Activated CD4-positive, alpha-beta T cell treated with anti-CD3 and anti-CD28 coated beads for 36 hours (primary cell): ENCODE measurements around the gene SLAMF1. TPM values are rescaled to one million over a fixed set of nuclear protein-coding genes. Genes with fewer than 3 reads are reported as not detected.

ENCODE experiments used
- ATAC-seq: fragments of 200-7000 bp; cut with Tn5 transposase; one replicate; pipeline ENCODE4 v1.10.0; 2021; ENCODE audit warnings: mild to moderate bottlenecking, moderate library complexity
- CTCF ChIA-PET: fragments of 350-600 bp; sonication (Branson Sonifier 250); formaldehyde crosslinking; loops from one replicate; lab custom pipeline; 2021; ENCODE audit warnings: antibody characterized with exemption; lab: Charles Lee
- POLR2A ChIA-PET: fragments of 350-600 bp; sonication (Branson Sonifier 250); formaldehyde crosslinking; loops from one replicate; lab custom pipeline; 2021; ENCODE audit warnings: antibody characterized with exemption, inconsistent platforms; lab: Charles Lee
- DNase-seq: peaks from one replicate; pipeline ENCODE4 v3.0.0-alpha.2; 2020
- H3K27ac Mint-ChIP-seq: one replicate; pipeline ENCODE4 v1.8.0; 2021; ENCODE audit warnings: mixed read lengths
- H3K27me3 Mint-ChIP-seq: one replicate; pipeline ENCODE4 v1.8.0; 2021; ENCODE audit warnings: mixed read lengths
- H3K36me3 Mint-ChIP-seq: one replicate; pipeline ENCODE4 v1.8.0; 2021; ENCODE audit warnings: low read depth, mixed read lengths
- H3K4me1 Mint-ChIP-seq: one replicate; pipeline ENCODE4 v1.8.0; 2021; ENCODE audit warnings: mixed read lengths
- H3K4me3 Mint-ChIP-seq: one replicate; pipeline ENCODE4 v1.8.0; 2021; ENCODE audit warnings: mild to moderate bottlenecking, moderate library complexity, mixed read lengths
- H3K9me3 Mint-ChIP-seq: one replicate; pipeline ENCODE4 v1.8.0; 2021; ENCODE audit warnings: low read depth, mixed read lengths
- intact Hi-C, 2 experiments: fragments of 100-400 bp; cut with DNase I in 1 of 2; cut with micrococcal nuclease in 1 of 2; formaldehyde crosslinking; loops; one replicate each; pipeline versions ENCODE4 v1.14.2 to v1.15.1; 2022 to 2024; cut with DNase I, micrococcal nuclease
- total RNA-seq, 2 experiments: library from RNA; stranded (reverse); gene quantifications; one replicate each; pipeline ENCODE4 v1.2.3, GENCODE V29; 2021

The SLAMF1 gene
- total RNA-seq, 2 experiments from 2014 or later: 103 to 108 TPM

DNA sequence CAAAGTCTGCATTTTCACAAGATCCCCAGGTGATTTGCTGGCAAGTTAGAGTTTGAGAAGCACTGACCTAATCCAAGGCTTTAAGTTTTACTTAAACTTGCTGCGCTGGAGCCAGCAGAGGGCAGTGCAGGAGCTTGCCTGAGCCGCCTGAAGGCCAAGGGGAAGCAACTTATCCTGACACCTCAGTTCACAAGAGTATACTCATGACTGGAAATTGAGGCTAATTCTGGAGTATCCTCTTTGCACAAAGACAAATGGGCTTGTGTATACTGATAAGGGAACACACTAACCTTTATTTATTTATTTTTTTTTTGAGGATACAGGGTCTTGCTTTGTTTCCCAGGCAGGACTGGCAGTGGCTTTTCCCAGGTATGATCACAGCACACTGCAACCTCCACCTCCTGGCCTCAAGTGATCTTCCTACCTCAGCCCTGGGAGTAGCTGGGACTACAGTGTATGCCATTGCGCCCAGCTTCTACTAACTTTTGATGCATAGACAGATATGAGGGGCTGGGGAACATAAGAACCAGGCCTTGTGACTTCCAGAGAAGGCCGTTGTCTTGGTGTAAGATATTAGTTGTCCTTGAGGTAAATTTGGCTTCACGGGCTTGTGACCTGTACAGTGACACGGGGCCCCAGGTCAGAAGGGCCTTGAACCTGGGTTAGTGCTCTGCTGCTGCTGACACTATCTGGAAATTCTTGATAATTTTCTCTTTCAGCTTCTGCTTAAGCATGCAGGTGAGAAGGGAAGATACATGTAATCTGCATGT lies 29.0 kb upstream of the SLAMF1 start:
- peaks cover 42% of the 10 kb centered on the region for H3K4me1 Mint-ChIP-seq
- peak overlapping the region; percentile 26 for H3K4me3 Mint-ChIP-seq
- CTCF ChIA-PET: interaction anchor here (0.6 to 5.8 kb wide), 55 partner anchors 7 to 329 kb away, joined by 3 to 65 read pairs (median 5); partner anchors contain the start of genes CD48, ITLN1, LY9 and SLAMF1
- intact Hi-C loops: loop anchor here (1.0 to 2.0 kb wide), 6 partner anchors 21 to 156 kb away; partner anchors contain the start of gene SLAMF1 (in 2 of the 2)
- H3K27ac Mint-ChIP-seq: peak overlapping the region; percentile 48
- H3K9me3 Mint-ChIP-seq: no peaks in the 10 kb centered on the region
- ATAC-seq: peak; percentile 70
- H3K27me3 Mint-ChIP-seq: no peaks in the 10 kb centered on the region
- peaks cover 43% of the 10 kb centered on the region for H3K36me3 Mint-ChIP-seq
- POLR2A ChIA-PET: interaction anchor here (0.6 to 1.7 kb wide), 10 partner anchors 29 to 573 kb away, joined by 3 to 9 read pairs (median 4); partner anchors contain the start of gene SLAMF1
- peak; percentile 89 for DNase-seq

DNA sequence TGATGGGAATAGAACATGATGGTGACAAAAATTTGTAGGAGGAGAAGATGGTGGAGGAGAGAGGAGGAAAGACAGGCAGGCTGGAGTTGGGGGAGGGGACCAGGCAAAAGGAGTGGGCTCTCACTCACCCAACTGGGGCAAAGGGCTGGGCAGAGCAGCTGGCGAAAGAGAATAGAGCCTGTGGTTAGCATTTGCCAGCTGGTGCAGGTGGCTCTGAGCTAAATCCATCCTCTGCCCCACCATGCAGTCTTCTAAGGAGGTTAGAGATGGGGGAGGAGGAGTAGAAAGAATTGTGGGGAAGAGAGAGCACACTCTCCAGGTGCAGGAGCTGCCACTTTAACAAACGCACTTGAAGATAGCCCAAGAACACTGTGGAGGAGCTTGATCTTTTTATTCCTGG lies 27.6 kb upstream of the SLAMF1 start:
- Mint-ChIP-seq H3K9me3 (peaks cover 3% of the 10 kb centered on the region), H3K4me3 (no peak overlapping the region), H3K27me3 (no peaks in the 10 kb centered on the region), H3K27ac (no peak overlapping the region), H3K4me1 (peaks cover 46% of the 10 kb centered on the region), H3K36me3 (peaks cover 41% of the 10 kb centered on the region)
- DNase-seq (no peak), ATAC-seq (no peak)
- CTCF ChIA-PET: interaction anchor here (0.6 to 5.8 kb wide), 30 partner anchors 9 to 855 kb away, joined by 3 to 65 read pairs (median 5); partner anchors contain the start of genes ITLN2 and SLAMF1
- intact Hi-C loops: loop anchor here (2.0 to 5.0 kb wide), 6 partner anchors 20 to 212 kb away; partner anchors contain the start of genes CD48 (in 1 of the 2) and SLAMF1 (in 1 of the 2)
- POLR2A ChIA-PET: interaction anchor here (0.6 to 1.7 kb wide), 5 partner anchors 9 to 47 kb away, joined by 3 to 9 read pairs (median 4); no protein-coding TSS in a partner anchor

DNA sequence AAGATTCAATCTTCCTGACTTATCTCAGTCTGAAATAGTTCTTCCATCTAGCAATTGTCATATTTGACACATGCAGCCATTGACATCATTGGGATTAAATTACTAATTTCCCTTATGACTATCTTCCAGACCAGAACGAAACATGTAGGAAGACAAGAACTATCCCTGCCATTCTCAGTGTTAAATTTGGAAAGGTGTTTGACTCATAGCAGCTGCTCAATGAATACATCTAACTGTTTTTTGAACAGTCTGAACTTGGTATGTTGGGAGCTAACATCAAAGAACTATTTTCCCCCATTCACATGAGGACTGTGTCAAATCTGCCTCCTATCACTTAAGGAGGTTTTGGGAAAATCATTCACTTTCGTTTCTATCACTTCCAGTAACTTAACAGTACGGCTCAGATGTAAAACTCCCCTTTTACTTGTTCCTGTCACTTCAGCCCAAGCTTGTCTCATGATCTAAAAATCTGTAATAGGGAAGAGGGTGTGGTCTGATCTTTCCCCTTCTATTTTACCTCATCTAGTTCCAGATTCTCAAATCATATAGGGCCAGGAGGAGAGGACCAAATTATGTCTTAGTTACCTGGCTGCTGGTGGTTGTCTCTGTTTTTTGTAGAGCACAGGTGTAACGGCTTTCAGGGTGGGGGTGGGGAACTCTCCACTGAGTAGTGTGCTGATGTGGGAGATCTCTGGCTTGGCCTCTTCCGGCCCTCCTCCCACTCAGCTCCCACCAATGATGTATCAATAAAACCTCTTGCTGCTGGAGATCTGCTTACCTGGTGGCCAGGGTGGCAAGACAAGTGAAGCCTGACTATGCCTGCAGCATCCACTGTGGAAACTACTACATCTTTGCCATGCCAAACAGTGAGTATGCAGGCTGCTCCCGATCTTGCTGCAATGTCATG lies 26.2 kb upstream of the SLAMF1 start:
- CTCF ChIA-PET: interaction anchor here (0.6 to 5.8 kb wide), 27 partner anchors 10 to 282 kb away, joined by 3 to 65 read pairs (median 5); partner anchors contain the start of genes CD48, ITLN2 and SLAMF1
- peak; percentile 55 for ATAC-seq
- peak; percentile 63 for DNase-seq
- intact Hi-C loops: loop anchor here (1.0 to 5.0 kb wide), 4 partner anchors 39 to 211 kb away; partner anchors contain the start of gene CD48 (in 1 of the 2)
- H3K27ac Mint-ChIP-seq: no peak overlapping the region
- H3K4me3 Mint-ChIP-seq: no peak overlapping the region
- no peaks in the 10 kb centered on the region for H3K27me3 Mint-ChIP-seq
- H3K9me3 Mint-ChIP-seq: peaks cover 3% of the 10 kb centered on the region
- peaks cover 42% of the 10 kb centered on the region for H3K4me1 Mint-ChIP-seq
- peaks cover 33% of the 10 kb centered on the region for H3K36me3 Mint-ChIP-seq
- POLR2A ChIA-PET: interaction anchor here (0.5 to 1.3 kb wide), 11 partner anchors 8 to 671 kb away, joined by 3 to 11 read pairs (median 3); no protein-coding TSS in a partner anchor

DNA sequence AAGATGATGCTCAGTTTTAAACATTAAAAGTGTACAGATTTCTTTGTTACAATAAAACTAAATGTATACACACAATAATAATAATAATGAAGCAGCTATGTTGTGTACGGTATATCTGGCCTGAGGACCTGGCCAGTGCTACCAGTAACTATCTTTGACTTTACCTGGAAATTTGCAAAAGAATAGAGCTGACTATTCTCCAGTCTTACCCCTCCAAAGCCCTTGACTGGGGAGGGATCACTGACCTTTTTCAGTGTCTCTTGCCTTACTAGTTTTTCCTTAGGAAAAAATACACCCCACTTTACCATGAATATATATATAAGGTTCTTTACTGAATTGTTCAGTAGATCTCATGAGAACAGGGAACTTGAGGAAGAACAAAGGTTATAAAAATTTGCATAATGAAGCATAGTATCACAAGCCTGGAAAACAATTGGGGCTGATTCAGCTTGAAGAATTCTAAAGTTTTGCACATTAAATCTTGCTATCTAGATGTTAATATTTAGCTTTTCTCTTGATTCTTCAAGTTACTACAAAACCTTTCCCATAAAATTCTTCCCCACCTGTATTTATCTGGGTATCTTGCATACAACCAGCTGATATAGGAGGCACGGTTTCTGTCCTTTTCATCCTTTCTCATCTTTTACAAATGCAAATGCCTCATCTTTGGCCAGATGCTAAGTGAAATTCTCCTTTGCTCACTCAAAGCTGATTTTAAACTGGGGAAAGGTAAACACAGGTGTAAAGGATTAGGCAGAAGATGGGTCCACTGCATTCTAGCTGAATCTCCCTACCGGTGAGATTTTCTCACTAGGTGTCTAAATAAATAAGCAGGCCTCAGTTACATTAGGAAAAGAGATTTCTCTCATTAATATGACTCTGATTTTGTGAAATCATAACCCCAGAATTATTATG lies 25.0 kb upstream of the SLAMF1 start:
- CTCF ChIA-PET: interaction anchor here (0.5 to 5.8 kb wide), 21 partner anchors 9 to 543 kb away, joined by 3 to 65 read pairs (median 5); partner anchors contain the start of gene SLAMF1
- peaks cover 25% of the 10 kb centered on the region for H3K36me3 Mint-ChIP-seq
- DNase-seq: no peak
- POLR2A ChIA-PET: interaction anchor here (0.6 to 1.1 kb wide), 5 partner anchors 34 to 255 kb away, joined by 3 to 6 read pairs (median 3); no protein-coding TSS in a partner anchor
- no peak overlapping the region for H3K4me3 Mint-ChIP-seq
- H3K4me1 Mint-ChIP-seq: peaks cover 41% of the 10 kb centered on the region
- H3K27ac Mint-ChIP-seq: peak overlapping the region; percentile 20
- intact Hi-C loops: loop anchor here (1.0 to 5.0 kb wide), 3 partner anchors 40 to 210 kb away; partner anchors contain the start of gene CD48 (in 1 of the 2)
- ATAC-seq: no peak
- H3K9me3 Mint-ChIP-seq: peaks cover 6% of the 10 kb centered on the region
- H3K27me3 Mint-ChIP-seq: no peaks in the 10 kb centered on the region

DNA sequence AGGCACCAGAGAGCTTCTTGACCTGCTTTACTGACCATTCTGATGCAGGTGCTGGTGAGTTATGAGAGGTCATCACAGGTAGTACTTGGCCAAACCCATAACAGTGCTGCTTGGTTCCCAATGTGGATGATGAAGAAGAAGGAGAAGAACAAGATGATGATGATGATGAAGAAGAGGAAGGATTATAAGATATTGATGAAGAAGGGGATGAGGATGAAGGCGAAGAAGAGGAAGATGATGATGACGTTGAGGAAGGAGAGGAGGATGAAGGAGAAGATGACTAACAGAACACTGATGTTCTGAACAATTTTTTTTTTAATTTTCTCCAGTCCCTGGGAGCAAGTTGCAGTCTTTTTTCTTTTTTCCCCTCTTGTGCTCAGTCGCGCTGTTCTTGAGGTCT lies 23.9 kb upstream of the SLAMF1 start:
- peaks cover 6% of the 10 kb centered on the region for H3K9me3 Mint-ChIP-seq
- CTCF ChIA-PET: interaction anchor here (5.8 kb wide), 1 partner anchor 47 kb away, joined by 25 read pairs; no protein-coding TSS in a partner anchor
- POLR2A ChIA-PET: no interaction called here
- intact Hi-C loops: loop anchor here (5.0 kb wide), 2 partner anchors 42 to 208 kb away; partner anchors contain the start of gene CD48 (in 1 of the 2)
- H3K4me3 Mint-ChIP-seq: no peak overlapping the region
- H3K36me3 Mint-ChIP-seq: peaks cover 21% of the 10 kb centered on the region
- no peak for ATAC-seq
- no peak for DNase-seq
- no peaks in the 10 kb centered on the region for H3K27me3 Mint-ChIP-seq
- H3K4me1 Mint-ChIP-seq: peaks cover 45% of the 10 kb centered on the region
- H3K27ac Mint-ChIP-seq: peak overlapping the region; percentile 20

DNA sequence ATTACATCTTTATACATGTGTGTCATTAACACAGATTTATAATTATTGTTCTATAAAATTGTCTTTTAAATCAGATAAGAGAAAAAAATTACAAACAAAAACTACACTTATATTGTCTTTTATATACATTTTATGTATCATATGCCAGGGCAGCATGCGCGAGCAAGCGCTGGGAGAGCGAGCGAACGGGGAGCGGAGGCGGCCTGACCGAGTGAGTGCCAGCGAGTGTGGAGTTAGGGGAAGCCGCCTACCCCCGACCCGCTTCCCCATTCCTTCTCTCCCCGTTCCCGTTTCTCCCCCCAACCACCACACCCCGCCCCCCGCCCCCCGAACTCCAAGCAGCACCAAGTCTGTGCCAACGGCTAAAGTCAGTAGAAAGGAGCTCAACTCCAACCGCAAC lies 23.0 kb upstream of the SLAMF1 start:
- no peak overlapping the region for H3K4me3 Mint-ChIP-seq
- H3K36me3 Mint-ChIP-seq: peaks cover 21% of the 10 kb centered on the region
- ATAC-seq (no peak), DNase-seq (no peak)
- CTCF ChIA-PET: interaction anchor here (0.7 to 3.0 kb wide), 2 partner anchors 14 to 108 kb away, joined by 3 to 10 read pairs; no protein-coding TSS in a partner anchor
- no peak overlapping the region for H3K27ac Mint-ChIP-seq
- peaks cover 6% of the 10 kb centered on the region for H3K9me3 Mint-ChIP-seq
- H3K4me1 Mint-ChIP-seq: peaks cover 49% of the 10 kb centered on the region
- POLR2A ChIA-PET: no interaction called here
- H3K27me3 Mint-ChIP-seq: no peaks in the 10 kb centered on the region
- intact Hi-C loops: loop anchor here (5.0 kb wide), 2 partner anchors 42 to 208 kb away; partner anchors contain the start of gene CD48 (in 1 of the 2)

DNA sequence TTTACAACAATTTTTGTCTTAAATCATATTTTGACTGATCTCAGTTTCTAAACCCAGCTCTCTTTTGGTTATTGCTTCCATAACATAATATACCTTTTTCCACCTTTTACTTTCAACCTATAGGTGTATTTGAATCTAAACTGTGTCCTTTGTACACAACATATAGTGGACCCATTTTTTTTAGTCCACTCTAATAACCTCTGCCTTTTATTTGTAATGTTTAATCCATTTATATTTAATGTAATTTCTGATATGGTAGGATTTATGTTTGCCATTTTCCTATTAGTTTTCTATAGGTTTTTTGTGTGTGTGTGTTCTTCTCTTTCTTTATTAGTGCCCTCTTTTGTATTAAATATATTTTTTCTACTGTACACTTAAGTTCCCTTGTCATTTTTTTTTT lies 22.4 kb upstream of the SLAMF1 start:
- DNase-seq (no peak), ATAC-seq (no peak)
- Mint-ChIP-seq H3K27me3 (no peaks in the 10 kb centered on the region), H3K4me1 (peaks cover 54% of the 10 kb centered on the region), H3K9me3 (peaks cover 6% of the 10 kb centered on the region), H3K36me3 (peaks cover 21% of the 10 kb centered on the region), H3K27ac (no peak overlapping the region), H3K4me3 (no peak overlapping the region)
- POLR2A ChIA-PET: no interaction called here
- CTCF ChIA-PET: interaction anchor here (0.7 to 3.0 kb wide), 4 partner anchors 14 to 108 kb away, joined by 3 to 10 read pairs (median 6); no protein-coding TSS in a partner anchor
- intact Hi-C loops: no loop called here

DNA sequence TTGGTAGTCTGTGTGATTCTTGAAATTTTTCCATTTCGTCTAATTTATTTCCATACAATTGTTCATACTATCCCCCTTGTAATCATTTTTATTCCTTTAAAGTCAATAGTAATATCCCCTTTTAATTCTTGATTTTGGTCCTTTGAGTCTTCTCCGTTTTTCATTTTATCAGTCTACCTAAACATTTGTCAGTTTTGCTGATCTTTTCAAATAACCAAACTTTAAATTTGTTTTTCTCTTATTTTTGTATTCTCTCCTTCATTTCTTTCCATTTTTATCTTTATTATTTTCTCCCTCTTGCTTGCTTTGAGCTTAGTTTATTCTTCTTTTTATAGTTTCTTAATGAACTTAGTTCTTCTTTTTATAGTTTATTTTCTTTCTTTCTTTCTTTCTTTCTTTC lies 21.1 kb upstream of the SLAMF1 start:
- H3K4me3 Mint-ChIP-seq: no peak overlapping the region
- ATAC-seq: no peak
- no peak for DNase-seq
- H3K4me1 Mint-ChIP-seq: peaks cover 68% of the 10 kb centered on the region
- POLR2A ChIA-PET: no interaction called here
- H3K27ac Mint-ChIP-seq: peak overlapping the region; percentile 7
- CTCF ChIA-PET: interaction anchor here (0.9 to 3.0 kb wide), 5 partner anchors 16 to 49 kb away, joined by 3 to 10 read pairs (median 4); no protein-coding TSS in a partner anchor
- peaks cover 24% of the 10 kb centered on the region for H3K36me3 Mint-ChIP-seq
- intact Hi-C loops: no loop called here
- H3K9me3 Mint-ChIP-seq: peaks cover 6% of the 10 kb centered on the region
- no peaks in the 10 kb centered on the region for H3K27me3 Mint-ChIP-seq

DNA sequence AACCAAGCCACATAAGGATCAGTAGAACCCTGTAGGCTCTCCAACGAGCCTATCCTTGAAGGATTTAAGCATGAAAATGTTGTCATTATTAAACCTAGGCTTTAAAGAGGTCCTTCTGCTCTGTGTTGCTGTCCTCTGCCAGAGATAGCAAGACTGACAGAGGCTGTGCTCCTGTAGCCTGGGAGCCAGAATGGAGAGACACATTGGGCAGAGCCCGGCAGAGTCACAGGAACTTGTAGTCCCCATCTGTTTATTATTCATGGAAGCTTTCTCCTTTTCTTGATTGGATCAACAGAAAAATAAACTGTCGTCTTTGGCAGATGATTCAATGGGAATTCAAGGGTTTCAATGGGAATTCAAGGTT lies 19.2 kb upstream of the SLAMF1 start:
- peaks cover 23% of the 10 kb centered on the region for H3K36me3 Mint-ChIP-seq
- POLR2A ChIA-PET: no interaction called here
- H3K4me3 Mint-ChIP-seq: peak overlapping the region; percentile 32
- CTCF ChIA-PET: interaction anchor here (0.9 to 3.6 kb wide), 6 partner anchors 10 to 47 kb away, joined by 3 to 18 read pairs (median 4); no protein-coding TSS in a partner anchor
- peaks cover 6% of the 10 kb centered on the region for H3K9me3 Mint-ChIP-seq
- no peak for DNase-seq
- ATAC-seq: peak; percentile 30
- H3K4me1 Mint-ChIP-seq: peaks cover 78% of the 10 kb centered on the region
- peak overlapping the region; percentile 89 for H3K27ac Mint-ChIP-seq
- H3K27me3 Mint-ChIP-seq: no peaks in the 10 kb centered on the region
- intact Hi-C loops: no loop called here
